HCT116 (cell line): ENCODE data around the gene PNLDC1. TPM values are rescaled to one million over a fixed set of nuclear protein-coding genes. Genes with fewer than 3 reads are reported as not detected.

Source experiments
- ATAC-seq: fragments of 200-7000 bp; cut with Tn5 transposase; 2 replicates; pipeline ENCODE4 v1.9.1; 2020; ENCODE audit warnings: mild to moderate bottlenecking, moderate library complexity
- BruUV-seq: library from RNA; stranded (reverse); fragments of 400-500 nt; replicated peaks from 2 replicates; lab custom pipeline; 2021; lab: Mats Ljungman, UMichigan
- CTCF ChIA-PET: fragments of 300-600 bp; sonication (Branson Sonifier 250); formaldehyde crosslinking; loops from one replicate; lab custom pipeline; 2021; ENCODE audit warnings: antibody characterized with exemption; lab: Charles Lee
- POLR2A ChIA-PET: fragments of 300-600, 350-600 bp; sonication (Branson Sonifier 250); formaldehyde crosslinking; loops from one replicate; lab custom pipeline; 2021; ENCODE audit warnings: antibody characterized with exemption; lab: Charles Lee
- RAD21 ChIA-PET, 2 experiments: fragments of 300-600 bp; sonication (Branson Sonifier 250); formaldehyde crosslinking; loops; one replicate each; lab custom pipeline; 2023; ENCODE audit warnings: low total read pairs in 2 of 2; ENCODE audit not compliant: uncharacterized antibody in 2 of 2, unreplicated experiment in 2 of 2, low non-redundant PET in 1 of 2; lab: Charles Lee
- DNase-seq: peaks from one replicate; pipeline ENCODE4 v3.0.0-alpha.2; 2010; ENCODE audit warnings: low read depth, low spot score
- H2AFZ ChIP-seq: fragments of 200-600 bp; shearing (Covaris generic), sonication (generic); 2 replicates; pipeline ENCODE4 v1.6.1; 2017; ENCODE audit warnings: low read depth, mixed run types, mixed read lengths, antibody characterized with exemption, low read length; ENCODE audit not compliant: poor library complexity, severe bottlenecking
- H3K27ac ChIP-seq: 2 replicates; pipeline ENCODE4 v1.5.1; 2012; ENCODE audit warnings: low read depth, low read length
- H3K27me3 ChIP-seq: fragments of 200-600 bp; sonication (generic); 2 replicates; pipeline ENCODE4 v1.6.1; 2016; ENCODE audit warnings: mixed run types, low read length, mixed read lengths; ENCODE audit not compliant: insufficient read depth
- H3K36me3 ChIP-seq, 2 experiments: fragments of 200-500 bp in 1 of 2; fragments of 200-600 bp in 1 of 2; sonication (Bioruptor generic) in 1 of 2; sonication (generic) in 1 of 2; 2 replicates each; pipeline versions ENCODE4 v1.5.1 to v1.6.1; 2014 to 2016; ENCODE audit warnings: low read length in 2 of 2, inconsistent platforms in 1 of 2, mixed read lengths in 1 of 2, mixed run types in 1 of 2; ENCODE audit not compliant: insufficient read depth in 2 of 2, control insufficient read depth in 1 of 2
- H3K4me1 ChIP-seq, 2 experiments: fragments of 200-600 bp in 1 of 2; sonication (generic) in 1 of 2; 2 replicates each; pipeline versions ENCODE4 v1.5.1 to v1.6.1; 2012 to 2017; ENCODE audit warnings: low read length in 2 of 2, inconsistent platforms in 1 of 2, mild to moderate bottlenecking in 1 of 2, mixed read lengths in 1 of 2, mixed run types in 1 of 2, moderate library complexity in 1 of 2; ENCODE audit not compliant: insufficient read depth in 2 of 2, control insufficient read depth in 1 of 2
- H3K4me2 ChIP-seq: fragments of 200-600 bp; sonication (generic); 2 replicates; pipeline ENCODE4 v1.6.1; 2017; ENCODE audit warnings: mixed run types, low read length, mixed read lengths
- H3K4me3 ChIP-seq, 2 experiments: fragments of 200-600 bp in 1 of 2; sonication (generic) in 1 of 2; replicated peaks in 1 of 2; 2 replicates each; pipeline ENCODE4 v1.5.1; 2011 to 2016; ENCODE audit warnings: low read length in 2 of 2, control low read depth in 1 of 2, low read depth in 1 of 2, mild to moderate bottlenecking in 1 of 2, mixed read lengths in 1 of 2, mixed run types in 1 of 2
- H3K79me2 ChIP-seq: fragments of 200-600 bp; sonication (generic); 2 replicates; pipeline ENCODE4 v1.6.1; 2017; ENCODE audit warnings: mild to moderate bottlenecking, mixed run types, low read length, moderate library complexity, mixed read lengths; ENCODE audit not compliant: insufficient read depth
- H3K9ac ChIP-seq: fragments of 200-600 bp; sonication (generic); 2 replicates; pipeline ENCODE4 v1.6.1; 2016; ENCODE audit warnings: low read length, mixed read lengths
- H3K9me2 ChIP-seq: fragments of 200-600 bp; sonication (generic), shearing (Covaris generic); 2 replicates; pipeline ENCODE4 v1.6.1; 2017; ENCODE audit warnings: mixed run types, mild to moderate bottlenecking, moderate library complexity; ENCODE audit not compliant: insufficient read depth
- H3K9me3 ChIP-seq, 2 experiments: fragments of 200-500 bp in 1 of 2; fragments of 200-600 bp in 1 of 2; sonication (Bioruptor generic) in 1 of 2; sonication (generic) in 1 of 2; 2 replicates each; pipeline ENCODE4 v1.6.1; 2014 to 2017; ENCODE audit warnings: low read length in 2 of 2, mixed read lengths in 2 of 2, inconsistent platforms in 1 of 2, low read depth in 1 of 2, mild to moderate bottlenecking in 1 of 2, mixed run types in 1 of 2, moderate library complexity in 1 of 2; ENCODE audit not compliant: control insufficient read depth in 1 of 2, insufficient read depth in 1 of 2
- H4K20me1 ChIP-seq: fragments of 200-600 bp; sonication (generic), shearing (Covaris generic); 2 replicates; pipeline ENCODE4 v1.6.1; 2017; ENCODE audit warnings: mixed run types, mild to moderate bottlenecking, moderate library complexity; ENCODE audit not compliant: insufficient read depth
- CEBPB ChIP-seq: IDR thresholded peaks from 2 replicates; pipeline ENCODE4 v1.6.1; 2012; ENCODE audit warnings: low read depth
- EZH2 ChIP-seq: fragments of 200-600 bp; sonication (generic); IDR thresholded peaks from 2 replicates; pipeline ENCODE4 v1.6.1; 2017; ENCODE audit warnings: antibody characterized with exemption, mixed run types
- SIN3A ChIP-seq: IDR thresholded peaks from 2 replicates; pipeline ENCODE4 v1.6.1; 2012; ENCODE audit warnings: low read depth
- ZNF274 ChIP-seq: fragments of 200-500 bp; sonication (Bioruptor generic); IDR thresholded peaks from 2 replicates; pipeline ENCODE4 v1.6.1; 2014; ENCODE audit warnings: mild to moderate bottlenecking, low read depth, low read length, inconsistent platforms
- intact Hi-C: fragments of 100-400 bp; cut with micrococcal nuclease; formaldehyde crosslinking; loops from 2 replicates; pipeline ENCODE4 v1.10.0; 2022
- total RNA-seq: library from RNA; stranded (reverse); gene quantifications from one replicate; pipeline ENCODE4 v1.2.1, GENCODE V29; 2021; ENCODE audit not compliant: unreplicated experiment

The PNLDC1 gene
- total RNA-seq, 1 experiment from 2014 or later: 0.37 TPM

DNA sequence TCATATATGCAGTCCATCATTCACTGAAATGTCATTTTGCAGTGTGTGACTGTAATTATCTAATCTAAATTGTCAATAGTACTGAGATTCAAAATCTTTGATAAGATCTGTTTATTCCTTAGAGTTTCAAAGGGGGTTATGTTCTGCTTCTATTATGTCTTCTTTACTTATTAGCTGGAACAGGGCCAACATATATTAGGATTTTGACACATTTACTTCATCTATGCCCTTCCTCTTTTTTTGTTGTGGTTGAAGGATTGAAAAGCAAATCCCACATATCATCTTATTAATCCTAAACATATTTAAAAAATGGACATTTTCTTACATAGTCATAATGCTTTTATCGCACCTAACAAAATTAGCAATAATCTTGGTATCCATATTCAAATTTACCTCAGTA is 60.4 kb downstream of the PNLDC1 start:
- H3K4me3 ChIP-seq: no peak overlapping the region
- H3K9me3 ChIP-seq: no peaks in the 10 kb centered on the region
- H3K9ac ChIP-seq: no peak overlapping the region
- peaks cover 4% of the 10 kb centered on the region; the same call in 1 of the 2 replicates for H3K27me3 ChIP-seq
- H3K4me1 ChIP-seq: no peaks in the 10 kb centered on the region
- no peak for ATAC-seq
- no peak overlapping the region for H3K4me2 ChIP-seq
- DNase-seq: no peak
- no peak overlapping the region for H3K27ac ChIP-seq
- no peaks in the 10 kb centered on the region for H3K9me2 ChIP-seq
- RAD21 ChIA-PET: no interaction called here
- CTCF ChIA-PET: no interaction called here
- no peaks in the 10 kb centered on the region for H3K79me2 ChIP-seq
- H3K36me3 ChIP-seq: no peaks in the 10 kb centered on the region
- intact Hi-C loops: loop anchor here (5.0 to 10.0 kb wide), 2 partner anchors 437 to 804 kb away; partner anchors contain the start of gene LPA
- no peaks in the 10 kb centered on the region for H4K20me1 ChIP-seq
- H2AFZ ChIP-seq: no peak overlapping the region
- no peak for TF ChIP-seq CEBPB
- no peak for TF ChIP-seq ZNF274
- no peak for TF ChIP-seq EZH2
- TF ChIP-seq, all 23 proteins: peak for 0
- POLR2A ChIA-PET: no interaction called here
- BruUV-seq: no TSS peak

DNA sequence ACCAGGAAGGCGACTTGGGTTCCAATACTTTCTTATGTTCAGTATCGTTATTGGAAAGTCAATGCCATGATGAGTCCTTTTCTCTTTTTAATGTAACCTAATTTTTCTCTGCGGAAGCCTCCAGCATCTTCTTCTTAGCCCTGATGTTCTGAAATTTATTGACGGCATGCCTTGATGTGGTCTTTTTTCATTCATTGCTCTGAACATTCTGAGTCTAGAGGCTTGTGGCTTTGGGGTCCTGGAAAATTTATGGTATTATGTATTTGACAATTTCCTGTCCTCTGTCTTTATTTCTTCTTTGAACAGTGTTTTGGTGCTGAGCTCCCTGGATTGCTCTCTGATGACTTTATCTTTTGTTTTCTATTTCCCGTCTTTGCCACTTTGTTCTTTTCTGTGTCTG is 62.0 kb downstream of the PNLDC1 start:
- RAD21 ChIA-PET: no interaction called here

More for the DNA sequence above, 62.0 kb downstream of the PNLDC1 start:
- H4K20me1 ChIP-seq: no peaks in the 10 kb centered on the region
- no peak overlapping the region for H3K27ac ChIP-seq
- no peak overlapping the region for H2AFZ ChIP-seq
- H3K36me3 ChIP-seq: no peaks in the 10 kb centered on the region
- intact Hi-C loops: loop anchor here (2.0 to 10.0 kb wide), 3 partner anchors 435 to 803 kb away; partner anchors contain the start of gene LPA
- no peaks in the 10 kb centered on the region for H3K9me2 ChIP-seq
- no peak for TF ChIP-seq SIN3A
- no peak overlapping the region for H3K4me3 ChIP-seq
- no peaks in the 10 kb centered on the region for H3K4me1 ChIP-seq
- no TSS peak for BruUV-seq
- ATAC-seq: no peak
- POLR2A ChIA-PET: no interaction called here
- no peaks in the 10 kb centered on the region for H3K79me2 ChIP-seq
- CTCF ChIA-PET: interaction anchor here (2.3 kb wide), 1 partner anchor 593 kb away, joined by 23 read pairs; no protein-coding TSS in a partner anchor
- no peak for DNase-seq
- no peak overlapping the region for H3K9ac ChIP-seq
- H3K9me3 ChIP-seq: no peaks in the 10 kb centered on the region
- H3K4me2 ChIP-seq: no peak overlapping the region
- H3K27me3 ChIP-seq: peaks cover 4% of the 10 kb centered on the region; the same call in 1 of the 2 replicates
